Ishikawa (cell line): ENCODE data around the gene NLGN1.

ENCODE experiments used
- CEBPB ChIP-seq: IDR thresholded peaks from 2 replicates; pipeline ENCODE4 v1.6.1; 2012
- CREB1 ChIP-seq: IDR thresholded peaks from 2 replicates; pipeline ENCODE4 v1.6.1; 2012; ENCODE audit warnings: low read depth
- EGR1 ChIP-seq: IDR thresholded peaks from 2 replicates; pipeline ENCODE4 v1.6.1; 2012
- EP300 ChIP-seq: IDR thresholded peaks from 2 replicates; pipeline ENCODE4 v1.6.1; 2012; ENCODE audit warnings: borderline replicate concordance
- FOXM1 ChIP-seq: IDR thresholded peaks from 2 replicates; pipeline ENCODE4 v1.6.1; 2012; ENCODE audit warnings: low read depth, borderline replicate concordance
- NFIC ChIP-seq: IDR thresholded peaks from 2 replicates; pipeline ENCODE4 v1.6.1; 2012
- RAD21 ChIP-seq: IDR thresholded peaks from 2 replicates; pipeline ENCODE4 v1.6.1; 2012; ENCODE audit warnings: low read depth
- REST ChIP-seq: IDR thresholded peaks from 2 replicates; pipeline ENCODE4 v1.6.1; 2012; ENCODE audit warnings: low read depth, mild to moderate bottlenecking
- TAF1 ChIP-seq: IDR thresholded peaks from 2 replicates; pipeline ENCODE4 v1.6.1; 2012; ENCODE audit warnings: low read depth, mild to moderate bottlenecking
- TCF12 ChIP-seq: IDR thresholded peaks from 2 replicates; pipeline ENCODE4 v1.6.1; 2012; ENCODE audit warnings: low read depth
- TEAD4 ChIP-seq: IDR thresholded peaks from 2 replicates; pipeline ENCODE4 v1.6.1; 2012
- YY1 ChIP-seq: IDR thresholded peaks from 2 replicates; pipeline ENCODE4 v1.6.1; 2012; ENCODE audit warnings: low read depth
- ZBTB7A ChIP-seq: IDR thresholded peaks from 2 replicates; pipeline ENCODE4 v1.6.1; 2012; ENCODE audit warnings: low read depth
- TF ChIP-seq, protein P1 (sequence below): IDR thresholded peaks from 2 replicates; pipeline ENCODE4 v1.6.1; 2012
- TF ChIP-seq, protein P2 (sequence below): IDR thresholded peaks from 2 replicates; pipeline ENCODE4 v1.6.1; 2012

Gene NLGN1

GRCh38 chr3:174333640-174334039 is 936.1 kb downstream of the NLGN1 start:
- TF ChIP-seq EGR1 = no peak
- no peak for TF ChIP-seq TAF1
- TF ChIP-seq REST = no peak
- TF ChIP-seq TEAD4 = no peak
- TF ChIP-seq RAD21 = no peak
- TF ChIP-seq TCF12 = no peak
- no peak for TF ChIP-seq EP300
- TF ChIP-seq NFIC = no peak
- TF ChIP-seq, protein P1, sequence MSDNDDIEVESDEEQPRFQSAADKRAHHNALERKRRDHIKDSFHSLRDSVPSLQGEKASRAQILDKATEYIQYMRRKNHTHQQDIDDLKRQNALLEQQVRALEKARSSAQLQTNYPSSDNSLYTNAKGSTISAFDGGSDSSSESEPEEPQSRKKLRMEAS = no peak
- no peak for TF ChIP-seq CEBPB
- TF ChIP-seq CREB1 = no peak
- TF ChIP-seq, protein P2, sequence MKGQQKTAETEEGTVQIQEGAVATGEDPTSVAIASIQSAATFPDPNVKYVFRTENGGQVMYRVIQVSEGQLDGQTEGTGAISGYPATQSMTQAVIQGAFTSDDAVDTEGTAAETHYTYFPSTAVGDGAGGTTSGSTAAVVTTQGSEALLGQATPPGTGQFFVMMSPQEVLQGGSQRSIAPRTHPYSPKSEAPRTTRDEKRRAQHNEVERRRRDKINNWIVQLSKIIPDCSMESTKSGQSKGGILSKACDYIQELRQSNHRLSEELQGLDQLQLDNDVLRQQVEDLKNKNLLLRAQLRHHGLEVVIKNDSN = no peak
- no peak for TF ChIP-seq FOXM1

DNA sequence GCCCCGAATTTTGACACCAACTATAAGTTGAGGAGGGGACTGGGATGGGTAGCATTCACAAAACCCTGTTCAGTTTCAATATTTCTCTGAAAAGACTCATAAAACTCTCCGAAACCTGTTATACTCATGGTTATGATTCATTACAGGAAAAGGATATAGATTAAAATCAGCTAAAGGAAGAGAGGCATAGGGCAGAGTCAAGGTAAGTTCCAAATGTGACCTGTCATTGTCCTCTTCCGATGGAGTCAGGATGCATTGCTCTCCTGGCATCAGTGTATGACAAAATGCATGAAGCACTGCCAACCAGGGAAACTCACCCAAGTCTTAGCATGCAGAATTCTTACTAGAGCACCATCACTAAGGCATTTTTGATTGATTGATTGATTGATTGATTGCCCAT is 936.6 kb downstream of the NLGN1 start:
- TF ChIP-seq CEBPB (no peak), RAD21 (no peak), EGR1 (no peak)

- no peak for TF ChIP-seq RAD21
- TF ChIP-seq, protein P2 = no peak
- no peak for TF ChIP-seq TEAD4
- no peak for TF ChIP-seq ZBTB7A
- TF ChIP-seq EGR1 = no peak
- TF ChIP-seq TAF1 = no peak
- no peak for TF ChIP-seq CREB1
- TF ChIP-seq CEBPB = no peak
- TF ChIP-seq EP300 = no peak
- no peak for TF ChIP-seq NFIC
- TF ChIP-seq, protein P1 = no peak
- TF ChIP-seq TCF12 = no peak
- no peak for TF ChIP-seq FOXM1
- TF ChIP-seq YY1 = no peak
- TF ChIP-seq REST = no peak
Observed at GRCh38 chr3:174335324-174335723, 937.8 kb downstream of the NLGN1 start.

DNA sequence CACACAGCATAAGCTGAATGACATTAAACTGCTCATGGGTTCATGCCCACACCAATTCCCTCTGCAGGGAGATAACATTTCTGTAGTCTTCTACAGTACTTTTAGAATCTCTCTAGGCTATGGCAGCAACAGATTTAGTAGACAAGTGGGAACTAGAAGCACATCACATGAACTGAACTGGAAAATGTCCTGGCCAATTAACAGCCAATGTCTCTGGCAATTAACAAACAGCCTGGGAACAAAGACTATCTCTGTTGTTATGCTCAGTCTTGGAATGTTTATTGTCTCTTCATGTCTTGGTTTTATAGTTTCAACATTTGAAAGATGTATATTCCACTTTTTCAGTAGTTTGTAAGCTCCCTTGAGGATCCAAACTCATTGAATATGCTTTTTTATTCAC is 938.4 kb downstream of the NLGN1 start:
- TF ChIP-seq TAF1 (no peak), EGR1 (no peak), RAD21 (no peak), TCF12 (no peak), TEAD4 (no peak), YY1 (no peak), FOXM1 (no peak), CREB1 (no peak), EP300 (no peak), NFIC (no peak), CEBPB (no peak), ZBTB7A (no peak), REST (no peak)
- TF ChIP-seq, protein P2 = no peak
- TF ChIP-seq, protein P1 = no peak
